Nucleus accumbens (tissue), 56 donors: ENCODE data around the gene TCF7.

Experiments
- DNase-seq, 56 donors: peaks; one replicate each; lab custom pipeline; 2025; lab: John Stamatoyannopoulos, UW

The TCF7 gene

DNA sequence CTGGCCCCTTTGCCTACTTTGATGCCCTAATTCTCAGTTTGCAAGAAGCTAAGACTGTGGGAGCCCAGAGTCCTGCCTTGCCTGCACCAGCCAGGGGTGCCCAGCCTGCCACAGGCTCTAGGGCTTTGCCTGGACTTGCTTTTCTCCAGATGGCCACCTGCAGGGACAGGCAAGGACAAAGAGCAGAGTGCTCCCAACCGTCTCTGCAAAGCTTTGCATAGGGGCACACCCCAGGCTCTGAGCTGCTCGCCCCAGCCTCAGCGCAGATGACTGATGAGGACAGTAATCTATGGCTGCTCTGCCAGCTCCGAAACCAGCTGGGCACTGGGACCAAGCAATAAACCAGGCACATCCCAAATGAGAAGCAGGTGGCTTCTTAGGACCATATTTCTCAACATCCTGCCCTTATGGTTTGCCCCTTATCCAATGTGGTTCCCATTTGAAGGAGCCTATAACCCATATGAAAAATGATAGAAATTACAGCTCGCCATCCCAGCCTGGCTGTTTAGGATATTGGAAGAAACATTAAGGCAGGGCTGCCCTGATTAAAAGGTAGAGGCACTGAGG lies 25.4 kb upstream of the TCF7 start:
- no peak for DNase-seq

- DNase-seq: no peak
Measured at GRCh38 chr5:134090522-134090921, 24.0 kb upstream of the TCF7 start.

DNA sequence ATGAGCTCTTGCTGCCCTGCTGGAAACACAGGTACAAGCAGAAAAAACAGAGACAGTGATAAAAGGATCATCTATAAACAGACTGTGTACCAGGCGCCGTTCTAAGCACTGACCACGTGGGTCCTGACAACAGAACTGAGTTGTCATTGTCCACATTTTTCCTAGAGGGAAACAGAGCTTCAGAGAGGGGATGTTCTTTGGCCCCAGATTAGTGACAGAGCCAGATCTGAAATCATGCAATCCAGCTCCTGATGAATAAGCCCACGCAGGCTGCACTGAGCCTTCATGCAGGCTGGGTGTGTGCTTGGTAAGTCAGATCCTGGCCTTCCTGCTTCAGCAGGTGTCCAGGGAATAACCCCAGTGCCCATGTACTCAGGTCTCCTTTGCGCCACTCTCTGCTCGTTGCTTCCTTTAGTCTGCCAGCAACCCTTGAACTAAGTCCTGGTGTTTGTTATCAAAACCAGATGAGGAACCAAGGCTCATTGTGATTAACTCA lies 22.8 kb upstream of the TCF7 start:
- DNase-seq: peak in 15 of 56 donors; percentile 7 to 58 (median 20)

DNA sequence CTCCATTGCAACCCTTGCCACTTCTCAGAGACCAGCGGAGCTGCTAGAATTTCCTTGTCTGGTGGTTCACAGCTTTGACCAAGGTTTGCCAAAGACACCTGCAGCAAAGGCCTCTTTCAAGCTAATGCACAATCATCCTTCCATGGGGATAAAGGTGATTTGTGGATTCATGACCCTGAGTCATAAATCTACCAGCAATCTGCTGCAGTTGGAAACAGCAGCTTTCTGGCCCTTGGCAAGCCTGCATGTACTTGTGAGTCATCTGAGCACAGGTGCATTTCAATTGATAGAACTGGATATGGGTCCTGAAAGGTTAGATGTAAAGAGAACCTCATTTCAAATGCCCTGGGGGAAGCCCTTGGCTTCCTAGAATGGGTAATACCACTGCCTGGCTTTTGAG lies 21.6 kb upstream of the TCF7 start:
- no peak for DNase-seq

- no peak for DNase-seq
Measured at GRCh38 chr5:134093351-134093750, 21.1 kb upstream of the TCF7 start.

- no peak for DNase-seq
Measured at GRCh38 chr5:134095293-134095692, 19.2 kb upstream of the TCF7 start.

DNA sequence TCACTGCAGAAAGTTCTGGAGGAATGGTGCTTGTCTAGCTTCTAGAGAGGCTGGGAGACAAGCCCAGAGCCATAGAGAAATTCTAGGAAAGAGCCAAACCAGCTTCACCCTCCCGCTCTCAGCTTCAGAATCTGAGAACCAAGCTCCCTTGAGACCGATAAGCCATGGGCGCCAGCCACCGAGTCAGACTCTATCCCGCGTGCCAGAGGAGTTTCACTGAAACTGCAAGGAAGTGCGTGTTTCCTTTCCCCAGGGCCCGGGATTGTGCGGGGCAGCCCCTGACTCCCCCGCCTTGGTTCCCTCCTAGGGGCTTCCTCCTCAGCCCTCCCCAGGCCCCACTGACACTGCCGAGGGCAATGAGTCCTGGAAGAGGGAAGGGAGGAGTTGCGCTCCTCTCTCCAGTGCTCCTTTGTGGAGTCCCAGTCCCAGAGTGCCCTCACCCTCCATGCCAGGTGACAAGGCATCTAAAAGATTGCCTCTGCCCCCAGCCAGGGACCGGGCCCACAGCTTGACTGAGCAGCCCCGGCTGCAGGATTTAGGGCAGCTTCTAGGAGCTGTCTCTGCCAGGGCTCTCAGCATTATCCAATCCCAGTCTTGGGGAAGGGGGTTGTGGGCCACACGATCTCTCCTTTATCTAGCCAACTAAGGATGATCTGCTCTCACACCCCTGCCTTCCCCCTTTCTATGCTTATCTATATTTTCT lies 18.4 kb upstream of the TCF7 start:
- no peak for DNase-seq

DNA sequence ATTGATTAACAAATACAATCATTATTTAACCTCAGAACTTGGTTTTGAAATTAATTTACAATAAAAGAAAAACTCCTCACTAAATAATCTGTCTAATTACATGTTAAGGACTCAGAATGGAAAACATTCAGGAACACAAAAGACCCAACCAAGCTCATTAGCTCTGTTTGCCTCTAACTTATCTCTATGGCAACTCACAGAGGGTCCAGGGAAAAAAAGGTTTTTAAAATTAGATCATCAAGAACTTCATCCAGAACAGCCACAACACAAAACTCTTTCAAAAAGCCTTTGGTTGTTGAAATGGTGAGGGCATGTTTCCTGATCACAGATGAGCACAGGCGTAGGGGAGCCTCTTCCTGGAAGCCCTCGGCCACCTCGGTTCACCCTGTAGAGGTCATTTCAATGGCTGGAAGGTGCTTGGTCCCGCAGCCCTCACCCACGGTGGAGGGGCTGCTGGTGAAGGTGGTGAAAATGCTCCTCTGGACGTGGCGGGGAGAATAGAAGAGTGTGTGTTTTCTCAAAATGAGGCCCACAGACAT lies 17.2 kb upstream of the TCF7 start:
- no peak for DNase-seq

DNA sequence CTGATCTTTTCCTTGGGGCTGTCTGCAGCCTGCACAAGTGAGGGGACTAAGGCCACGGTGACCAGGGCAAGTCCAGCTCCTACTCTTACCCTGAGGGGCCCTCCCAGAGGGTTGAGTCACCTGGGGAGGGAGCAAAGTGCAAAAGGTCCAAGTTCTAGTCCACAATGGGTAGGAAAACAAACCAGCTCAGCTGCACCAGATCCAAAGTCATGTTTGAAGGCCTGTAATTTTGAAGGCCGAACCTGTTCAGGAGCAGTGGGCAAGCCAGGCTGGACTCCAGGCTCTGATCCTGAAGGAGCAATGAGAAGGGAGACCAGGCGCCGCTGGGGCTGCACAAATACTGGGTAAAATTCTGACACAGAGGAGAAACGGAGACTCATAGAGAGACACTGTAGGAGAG lies 15.8 kb upstream of the TCF7 start:
- DNase-seq: no peak

GRCh38 chr5:134099288-134099872 lies 15.1 kb upstream of the TCF7 start:
- DNase-seq: no peak

- DNase-seq: no peak
Measured at GRCh38 chr5:134099939-134100282, 14.6 kb upstream of the TCF7 start.

DNA sequence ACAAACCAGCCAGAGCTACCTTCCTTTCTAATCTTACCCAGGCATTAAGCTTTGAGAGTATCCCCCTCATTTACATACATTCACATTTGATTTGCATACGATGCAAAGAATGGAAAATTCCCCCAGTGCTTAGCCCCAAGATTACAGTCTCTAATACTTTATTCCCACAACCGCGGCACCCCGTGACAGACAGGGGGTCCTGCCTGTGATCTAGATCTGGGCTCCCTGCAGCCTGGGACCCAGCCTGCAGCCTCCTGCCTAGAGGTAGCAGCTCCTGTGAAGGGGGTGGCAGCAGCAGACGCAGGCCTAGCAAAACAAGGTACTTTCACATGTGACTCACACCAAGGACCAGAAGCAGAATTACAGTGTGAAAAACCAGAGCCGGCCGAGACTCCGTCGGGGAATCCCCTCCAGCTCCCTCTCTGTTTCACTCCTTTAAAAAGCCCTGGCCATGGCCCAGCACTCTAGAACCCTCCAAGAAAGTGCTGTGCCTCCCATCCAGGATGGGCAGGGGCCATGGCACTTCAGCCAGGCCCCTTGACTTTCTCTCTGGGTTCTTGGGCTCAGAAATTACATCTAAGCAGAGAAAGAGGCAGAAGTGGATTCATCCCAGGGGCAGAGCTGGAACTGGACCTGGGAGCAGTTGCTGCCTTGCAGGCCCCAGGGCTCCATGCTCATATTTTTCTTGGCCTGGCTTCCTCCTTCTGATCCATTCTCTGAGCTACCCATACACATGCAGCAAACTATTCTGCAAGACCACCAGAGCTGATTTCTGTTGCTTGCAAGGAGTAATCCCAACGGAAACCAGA lies 14.0 kb upstream of the TCF7 start:
- peak in 2 of 56 donors; percentile 6 to 17 for DNase-seq

- peak in 48 of 56 donors; percentile 4 to 79 (median 48) for DNase-seq
Measured at GRCh38 chr5:134101686-134102439, 12.6 kb upstream of the TCF7 start.

DNA sequence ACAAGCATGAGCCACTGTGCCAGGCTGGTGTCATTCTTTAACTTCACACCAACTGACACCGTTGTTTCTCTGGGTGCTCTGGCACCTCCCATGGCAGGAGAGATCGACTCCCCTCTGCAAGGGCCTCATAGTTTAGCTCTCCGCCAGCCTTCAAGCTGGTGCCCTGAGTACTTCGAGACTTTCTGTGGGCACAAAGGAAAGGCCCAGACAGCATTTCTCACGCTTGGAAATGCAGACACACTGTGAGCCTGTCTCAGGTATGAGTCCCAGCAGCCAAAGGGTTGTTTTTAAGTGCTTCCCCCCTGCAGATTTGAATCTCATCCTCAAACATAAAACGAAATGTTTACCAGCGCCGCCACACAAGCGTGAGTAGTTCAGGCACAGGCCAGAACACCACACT lies 11.1 kb upstream of the TCF7 start:
- DNase-seq: no peak

DNA sequence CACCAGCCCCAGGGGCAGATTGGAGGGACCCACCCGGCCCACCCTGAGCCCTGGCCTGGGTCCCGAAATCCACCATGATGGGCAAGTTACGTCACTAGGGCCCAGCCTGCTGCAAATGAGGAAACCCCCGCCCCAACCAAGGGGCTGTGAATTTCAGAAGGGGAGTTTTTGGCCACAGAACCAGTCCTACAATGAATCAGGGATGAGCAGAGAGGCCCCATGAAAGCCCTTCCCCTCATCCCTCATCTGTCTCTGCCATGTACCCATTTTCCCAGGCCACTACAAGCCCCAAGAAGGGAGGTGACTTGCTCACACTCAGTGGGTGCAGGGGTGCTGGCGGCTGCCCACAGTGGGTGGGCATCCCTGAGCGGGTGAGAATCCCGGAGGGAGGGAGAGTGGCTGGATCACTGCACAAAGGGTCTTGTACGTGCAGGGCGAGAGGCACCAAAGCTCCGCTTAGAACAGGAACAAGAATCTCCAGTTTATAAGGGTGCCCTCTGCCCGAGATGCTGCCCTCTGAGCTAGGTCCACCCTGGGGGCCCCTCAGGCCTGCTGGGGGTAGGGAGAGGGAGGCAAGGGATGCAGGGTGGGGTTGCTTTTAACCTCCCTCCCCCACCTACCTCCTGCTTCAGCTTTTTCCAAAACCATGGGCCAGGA lies 10.4 kb upstream of the TCF7 start:
- no peak for DNase-seq

DNA sequence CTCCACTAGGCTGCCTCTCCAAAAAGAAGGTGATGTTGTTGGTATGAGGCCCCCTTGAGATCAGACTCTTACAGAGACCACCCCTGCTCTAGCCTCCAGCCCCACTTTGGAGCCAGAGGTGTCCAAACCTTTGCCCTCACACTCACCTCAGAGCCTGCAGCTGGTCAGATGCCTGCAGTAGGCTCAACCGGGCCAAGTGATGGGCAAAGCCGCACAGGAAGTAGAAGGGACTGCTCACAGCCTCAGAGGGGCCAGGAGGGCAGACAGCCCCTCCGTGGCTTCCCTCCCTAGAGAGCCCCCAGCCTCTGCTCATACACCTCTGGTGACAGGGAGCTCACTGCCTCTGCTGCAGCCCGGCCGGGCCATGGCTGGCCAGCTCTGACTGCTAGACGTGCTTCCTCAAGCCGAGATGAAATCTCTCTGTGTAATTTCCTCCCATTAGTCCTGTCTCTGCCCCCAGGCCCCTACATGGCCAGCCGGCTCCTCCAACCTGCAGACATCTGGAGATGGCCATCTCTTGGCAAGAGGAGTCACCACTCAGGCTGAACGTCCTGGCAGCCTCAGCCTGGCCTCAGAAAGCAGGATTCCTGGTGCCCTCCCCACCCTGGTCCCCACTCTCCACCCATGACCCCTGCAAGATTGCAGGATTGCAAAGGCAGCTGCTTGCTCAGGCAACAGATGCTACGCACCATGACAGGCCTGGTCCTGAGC lies 7.3 kb upstream of the TCF7 start:
- DNase-seq: no peak

DNA sequence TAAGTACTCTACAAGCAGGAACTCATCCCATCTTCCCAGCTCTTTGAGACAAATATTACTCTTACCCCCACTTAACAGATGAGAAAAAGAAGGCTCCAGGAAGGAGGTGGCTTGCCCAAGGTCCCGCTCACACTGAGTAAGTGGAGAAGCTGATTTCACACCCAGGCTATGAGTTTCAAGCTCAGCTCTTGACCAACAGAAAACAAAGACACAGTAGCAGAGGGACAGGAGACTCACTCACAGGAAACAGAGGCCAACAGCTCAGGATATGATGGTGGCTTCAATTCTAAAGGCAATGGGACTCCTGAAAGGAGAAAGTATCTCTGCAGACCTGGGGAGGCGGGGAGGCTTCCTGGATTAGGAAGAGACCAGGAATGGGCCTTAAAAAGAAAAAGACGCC lies 6.7 kb upstream of the TCF7 start:
- DNase-seq: no peak

GRCh38 chr5:134110382-134110781 lies 4.1 kb upstream of the TCF7 start:
- DNase-seq: no peak
